HepG2 (cell line): Measurements from ENCODE around the gene CARMIL3. TPM values are rescaled to one million over a fixed set of nuclear protein-coding genes. Genes with fewer than 3 reads are reported as not detected.

Experiments
- BCLAF1 ChIP-seq: fragments of 450-650 bp; IDR thresholded peaks from 2 replicates; pipeline ENCODE4 v1.6.1; 2017; ENCODE audit warnings: mild to moderate bottlenecking
- CC2D1A ChIP-seq: sonication (generic); formaldehyde crosslinking; IDR thresholded peaks from 2 replicates; pipeline ENCODE4 v1.8.1; 2023; ENCODE audit warnings: mild to moderate bottlenecking, missing genetic modification reagents
- ELF1 ChIP-seq: sonication (generic); formaldehyde crosslinking; IDR thresholded peaks from 2 replicates; pipeline ENCODE4 v1.4.0; 2020; ENCODE audit warnings: missing genetic modification reagents
- FOXA1 ChIP-seq, 2 experiments: fragments of 450-650 bp in 1 of 2; sonication (generic) in 1 of 2; formaldehyde crosslinking in 1 of 2; IDR thresholded peaks; 2 replicates each; pipeline versions ENCODE4 v1.4.0 to v1.6.1; 2016 to 2020; ENCODE audit warnings: missing genetic modification reagents in 1 of 2
- GATA4 ChIP-seq: sonication (generic); IDR thresholded peaks from 2 replicates; pipeline ENCODE4 v1.6.1; 2016; ENCODE audit warnings: antibody characterized with exemption, low read depth, borderline replicate concordance
- KLF9 ChIP-seq: IDR thresholded peaks from 2 replicates; pipeline ENCODE4 v1.6.1; 2016; ENCODE audit warnings: low read depth
- PATZ1 ChIP-seq: sonication (generic); formaldehyde crosslinking; IDR thresholded peaks from 2 replicates; pipeline ENCODE4 v1.4.0; 2020; ENCODE audit warnings: missing genetic modification reagents
- PCBP1 ChIP-seq: fragments of 200-400 bp; formaldehyde crosslinking; IDR thresholded peaks from 2 replicates; pipeline ENCODE4 v1.6.1; 2017; ENCODE audit warnings: mild to moderate bottlenecking, low read depth, low read length, borderline replicate concordance
- PHF21A ChIP-seq: sonication (generic); formaldehyde crosslinking; IDR thresholded peaks from 2 replicates; pipeline ENCODE4 v1.5.0; 2020; ENCODE audit warnings: mild to moderate bottlenecking, missing genetic modification reagents
- PLSCR1 ChIP-seq: sonication (generic); formaldehyde crosslinking; IDR thresholded peaks from 2 replicates; pipeline ENCODE4 v1.5.0; 2020; ENCODE audit warnings: missing genetic modification reagents, mild to moderate bottlenecking, borderline replicate concordance
- REPIN1 ChIP-seq: sonication (generic); formaldehyde crosslinking; IDR thresholded peaks from 2 replicates; pipeline ENCODE4 v1.8.0; 2022; ENCODE audit warnings: missing genetic modification reagents, low read depth, mild to moderate bottlenecking, borderline replicate concordance
- SRSF9 ChIP-seq: fragments of 200-400 bp; formaldehyde crosslinking; IDR thresholded peaks from 2 replicates; pipeline ENCODE4 v1.6.1; 2018; ENCODE audit warnings: borderline replicate concordance, mild to moderate bottlenecking, low read depth, low read length; ENCODE audit not compliant: insufficient read depth, poor library complexity, severe bottlenecking
- TRIM24 ChIP-seq: sonication (generic); formaldehyde crosslinking; IDR thresholded peaks from 2 replicates; pipeline ENCODE4 v1.8.0; 2022; ENCODE audit warnings: mild to moderate bottlenecking, missing genetic modification reagents
- YY1 ChIP-seq: IDR thresholded peaks from 2 replicates; pipeline ENCODE4 v1.6.1; 2011; ENCODE audit warnings: low read length, low read depth, moderate library complexity, mild to moderate bottlenecking; ENCODE audit not compliant: insufficient read depth, insufficient replicate concordance
- ZMYM3 ChIP-seq: sonication (generic); formaldehyde crosslinking; IDR thresholded peaks from 2 replicates; pipeline ENCODE4 v1.5.1; 2020; ENCODE audit warnings: mild to moderate bottlenecking, missing genetic modification reagents
- ZNF253 ChIP-seq: sonication (generic); formaldehyde crosslinking; IDR thresholded peaks from 2 replicates; pipeline ENCODE4 v1.8.0; 2022; ENCODE audit warnings: mild to moderate bottlenecking, missing genetic modification reagents, borderline replicate concordance
- ZNF263 ChIP-seq: sonication (generic); formaldehyde crosslinking; IDR thresholded peaks from 2 replicates; pipeline ENCODE4 v1.4.0; 2020; ENCODE audit warnings: missing genetic modification reagents
- ZNF512B ChIP-seq: sonication (generic); formaldehyde crosslinking; IDR thresholded peaks from 2 replicates; pipeline ENCODE4 v1.5.1; 2020; ENCODE audit warnings: missing genetic modification reagents, mild to moderate bottlenecking, borderline replicate concordance
- ZNF737 ChIP-seq: sonication (generic); formaldehyde crosslinking; IDR thresholded peaks from 2 replicates; pipeline ENCODE4 v1.5.0; 2020; ENCODE audit warnings: missing genetic modification reagents, mild to moderate bottlenecking, borderline replicate concordance
- polyA plus RNA-seq, 8 experiments: library from polyadenylated mRNA; depleted of rRNA in 3 of 8; stranded (reverse) in 7 of 8; unstranded in 1 of 8; fragments of >200 nt; fragmentation: Illumina TruSeq in 4 of 8; extraction: Trizol in 4 of 8; gene quantifications; 2 replicates each; pipeline versions ENCODE4 v1.2.1 to v1.2.3, GENCODE V29; 2011 to 2016; ENCODE audit warnings: low read depth in 4 of 8, missing spikeins in 1 of 8, mixed read lengths in 1 of 8; ENCODE audit not compliant: insufficient read depth in 1 of 8
- total RNA-seq, 5 experiments: library from RNA; depleted of rRNA; stranded (reverse); fragments of >200 nt; fragmentation: Illumina TruSeq; extraction: Trizol; gene quantifications; 2 replicates each; pipeline ENCODE4 v1.2.3, GENCODE V29; 2016; ENCODE audit warnings: low read depth in 1 of 5

CARMIL3 gene
- total and polyA plus RNA-seq, 2 of the 13 experiments (the other 11 are each of a cell fraction or from before 2014, with no cell fraction given): 0.27 to 0.55 TPM

- TF ChIP-seq ZNF512B (CRISPR knock-in tag) (no peak), PCBP1 (no peak), FOXA1 (IDR thresholded peaks at IDR 0.05) (no peak), FOXA1 (CRISPR knock-in tag; IDR thresholded peaks at IDR 0.05) (no peak), ZMYM3 (no peak; the same call in 1 of the 2 replicates), PATZ1 (CRISPR knock-in tag) (peak; percentile 42; the same call in 1 of the 2 replicates), PHF21A (CRISPR knock-in tag) (no peak), ELF1 (CRISPR knock-in tag) (0 out of 2 replicates have a peak, but pooled peaks have one; percentile 49), YY1 (peak; percentile 30), TRIM24 (CRISPR knock-in tag) (no peak), ZNF263 (no peak), ZNF253 (CRISPR knock-in tag) (no peak), ZNF737 (CRISPR knock-in tag) (no peak), KLF9 (CRISPR knock-in tag) (no peak), REPIN1 (CRISPR knock-in tag) (peak; percentile 53; the same call in 1 of the 2 replicates), CC2D1A (no peak), GATA4 (no peak), SRSF9 (no peak), PLSCR1 (CRISPR knock-in tag) (no peak), BCLAF1 (no peak)
Observed at GRCh38 chr14:24058260-24058950, 6.6 kb downstream of the CARMIL3 start (continued).
